Muscle layer of colon (tissue), 2 donors: ENCODE results near the gene GNG7.
"Not testable (repeated sequence)": the region's sequence is repeated elsewhere in the genome, so short reads cannot be mapped to it uniquely, and the experiment has no call there.

Experiments
- H3K27ac ChIP-seq: one replicate; pipeline ENCODE4 v1.7.0; 2013; ENCODE audit warnings: low read depth, mild to moderate bottlenecking, low read length, moderate library complexity
- H3K27me3 ChIP-seq, 2 donors: one replicate each; pipeline ENCODE4 v1.7.0; 2013; ENCODE audit warnings: low read length in 2 of 2, mild to moderate bottlenecking in 2 of 2; ENCODE audit not compliant: insufficient read depth in 2 of 2, control insufficient read depth in 1 of 2
- H3K36me3 ChIP-seq: one replicate; pipeline ENCODE4 v1.7.0; 2013; ENCODE audit warnings: mild to moderate bottlenecking, low read length; ENCODE audit not compliant: insufficient read depth
- H3K4me1 ChIP-seq: one replicate; pipeline ENCODE4 v1.7.0; 2013; ENCODE audit warnings: mild to moderate bottlenecking, low read length; ENCODE audit not compliant: insufficient read depth
- H3K4me3 ChIP-seq, 2 donors: one replicate each; pipeline ENCODE4 v1.7.0; 2013; ENCODE audit warnings: low read length in 2 of 2, low read depth in 1 of 2, mild to moderate bottlenecking in 1 of 2, moderate library complexity in 1 of 2
- H3K9ac ChIP-seq: one replicate; pipeline ENCODE4 v1.7.0; 2013; ENCODE audit warnings: low read length
- H3K9me3 ChIP-seq: one replicate; pipeline ENCODE4 v1.7.0; 2013; ENCODE audit warnings: mild to moderate bottlenecking, low read length
- donor health status: abdominal sarcoma.
- donor health status: Adenocarcinoma of cecum.

The GNG7 gene

DNA sequence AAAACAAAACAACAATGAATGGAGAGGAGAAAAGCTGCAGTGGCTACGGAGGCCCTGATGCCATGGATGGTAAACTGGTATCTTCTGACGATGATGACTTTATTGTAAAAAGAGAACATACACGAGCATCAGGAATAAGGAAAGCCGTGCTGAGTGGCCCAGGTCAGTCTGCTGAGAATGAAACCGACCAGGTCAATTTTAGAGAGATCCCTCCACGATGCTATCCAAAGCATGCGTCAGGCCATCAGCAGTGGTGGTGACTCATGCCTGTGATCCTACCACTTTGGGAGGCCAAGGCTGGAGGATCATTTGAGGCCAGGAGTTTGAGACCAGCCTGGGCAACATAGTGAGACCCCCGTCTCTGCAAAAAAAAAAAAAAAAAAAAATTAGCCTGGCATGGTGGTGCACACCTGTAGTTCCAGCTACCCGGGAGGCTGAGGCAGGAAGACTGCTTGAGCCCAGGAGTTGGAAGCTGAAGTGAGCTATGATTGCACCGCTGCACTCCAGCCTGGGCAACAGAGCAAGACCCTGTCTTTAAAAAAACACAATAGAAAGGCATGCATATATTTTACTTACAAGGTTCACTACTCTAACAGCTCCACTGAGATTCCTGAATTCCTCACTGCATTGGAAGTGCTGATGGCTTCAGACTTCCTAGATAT is 164.3 kb downstream of the GNG7 start:
- Histone ChIP-seq H3K9me3 (no peaks in the 10 kb centered on the region), H3K4me1 (peaks cover 32% of the 10 kb centered on the region), H3K27me3 (no peaks in the 10 kb centered on the region), H3K4me3 (no peak overlapping the region), H3K36me3 (no peaks in the 10 kb centered on the region), H3K27ac (no peak overlapping the region), H3K9ac (no peak overlapping the region)

GRCh38 chr19:2537584-2537983 is 164.9 kb downstream of the GNG7 start:
- H3K9ac ChIP-seq, H3K9me3 ChIP-seq, H3K27ac ChIP-seq, H3K27me3 ChIP-seq, H3K36me3 ChIP-seq, H3K4me3 ChIP-seq: not testable (repeated sequence)
- peaks cover 25% of the 10 kb centered on the region for H3K4me1 ChIP-seq

- Histone ChIP-seq H3K9ac (no peak overlapping the region), H3K4me3 (no peak overlapping the region), H3K27ac (no peak overlapping the region)
Observed at GRCh38 chr19:2536461-2536860, 166.0 kb downstream of the GNG7 start.

DNA sequence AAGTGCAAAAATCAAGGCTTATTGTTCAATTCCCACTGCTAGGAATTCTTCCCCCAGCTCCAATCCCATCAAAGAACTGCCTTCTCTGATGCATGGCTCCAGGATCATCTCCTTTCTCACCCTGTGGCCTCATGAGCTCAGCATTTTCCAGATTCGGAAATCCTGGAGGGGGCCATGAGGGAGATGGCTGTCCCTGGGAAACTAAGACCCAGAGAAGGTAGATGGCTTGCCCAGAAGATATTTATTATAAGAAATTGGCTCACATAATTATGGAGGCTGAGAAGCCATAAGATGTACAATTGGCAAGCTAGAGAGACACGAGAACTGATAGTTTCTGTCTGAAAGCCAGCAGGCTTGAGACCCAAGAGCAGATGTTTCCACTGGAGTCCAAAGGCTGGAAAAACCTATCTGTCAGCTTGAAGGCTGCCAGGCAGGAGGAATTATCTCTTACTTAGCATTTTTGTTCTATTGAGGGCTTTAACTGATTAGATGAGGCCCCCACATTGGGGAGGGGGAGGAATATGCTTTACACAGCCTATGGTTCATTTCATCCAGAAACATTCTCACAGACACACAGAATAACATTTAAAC is 168.0 kb downstream of the GNG7 start:
- no peak overlapping the region for H3K4me3 ChIP-seq
- no peak overlapping the region for H3K9ac ChIP-seq
- H3K4me1 ChIP-seq: no peaks in the 10 kb centered on the region
- H3K27ac ChIP-seq: no peak overlapping the region
- no peaks in the 10 kb centered on the region for H3K9me3 ChIP-seq
- H3K27me3 ChIP-seq: no peaks in the 10 kb centered on the region
- H3K36me3 ChIP-seq: no peaks in the 10 kb centered on the region

More at GRCh38 chr19:2536461-2536860, 166.0 kb downstream of the GNG7 start:
- H3K9me3 ChIP-seq: no peaks in the 10 kb centered on the region
- H3K27me3 ChIP-seq: no peaks in the 10 kb centered on the region
- no peaks in the 10 kb centered on the region for H3K36me3 ChIP-seq
- H3K4me1 ChIP-seq: peaks cover 15% of the 10 kb centered on the region

DNA sequence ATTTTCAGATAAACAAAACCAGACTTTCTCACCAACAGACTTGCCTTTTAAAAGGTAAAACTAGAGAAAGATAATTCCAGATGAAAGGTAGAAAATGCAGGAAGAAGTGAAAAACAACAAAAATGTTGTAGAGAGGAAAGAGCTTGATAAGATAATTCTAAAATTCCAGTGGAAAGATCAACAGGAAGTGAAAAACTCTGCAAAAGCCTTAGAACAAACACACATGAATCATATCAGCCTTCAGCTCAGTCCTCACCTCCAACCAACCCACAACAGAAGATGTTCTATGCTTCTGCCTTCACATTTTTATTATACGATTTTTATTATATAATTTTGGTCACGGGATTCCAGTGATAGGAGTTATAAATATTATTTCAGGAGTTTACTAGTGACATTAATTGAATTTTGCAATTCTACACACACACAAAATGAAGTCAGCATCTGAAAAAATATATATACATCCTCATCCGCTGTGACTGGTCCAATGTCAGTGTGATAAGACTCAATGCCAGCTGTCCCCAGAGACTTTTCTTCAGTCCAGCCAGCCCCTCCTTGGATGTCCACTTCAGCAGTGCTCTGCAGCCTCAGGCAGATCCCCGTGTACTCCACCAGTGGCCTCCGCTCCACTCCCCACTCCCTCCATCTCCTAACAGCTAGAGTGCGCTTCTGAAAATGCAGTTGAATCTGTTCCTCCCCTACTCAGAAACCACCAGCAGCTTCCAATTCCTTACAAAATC is 168.6 kb downstream of the GNG7 start:
- Histone ChIP-seq H3K4me3 (no peak overlapping the region), H3K27me3 (no peaks in the 10 kb centered on the region), H3K27ac (no peak overlapping the region), H3K9me3 (no peaks in the 10 kb centered on the region), H3K36me3 (no peaks in the 10 kb centered on the region), H3K9ac (no peak overlapping the region), H3K4me1 (no peaks in the 10 kb centered on the region)

DNA sequence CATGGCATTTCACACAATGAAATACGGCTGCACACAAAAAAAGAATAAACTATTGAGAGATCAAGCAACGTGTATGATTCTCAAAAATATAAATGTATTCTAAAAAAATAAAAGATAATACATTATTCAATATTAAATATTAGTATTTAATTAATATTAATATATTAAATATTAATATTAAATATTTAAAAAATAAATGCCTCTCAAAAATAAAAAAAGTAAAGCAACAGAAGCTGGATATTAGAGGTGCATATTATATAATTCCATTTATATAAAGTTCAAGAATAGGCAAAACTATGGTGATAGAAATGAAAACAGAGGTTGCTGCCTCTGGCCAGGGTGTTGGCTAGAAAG is 169.4 kb downstream of the GNG7 start:
- Histone ChIP-seq H3K36me3 (no peaks in the 10 kb centered on the region), H3K4me3 (no peak overlapping the region), H3K9ac (no peak overlapping the region), H3K4me1 (no peaks in the 10 kb centered on the region), H3K27ac (no peak overlapping the region), H3K9me3 (no peaks in the 10 kb centered on the region), H3K27me3 (no peaks in the 10 kb centered on the region)

GRCh38 chr19:2532252-2533071 is 170.0 kb downstream of the GNG7 start:
- Histone ChIP-seq H3K27ac (no peak overlapping the region), H3K4me3 (no peak overlapping the region)

GRCh38 chr19:2529942-2530341 is 172.6 kb downstream of the GNG7 start:
- not testable (repeated sequence) for H3K4me1 ChIP-seq, H3K36me3 ChIP-seq, H3K9me3 ChIP-seq, H3K27me3 ChIP-seq, H3K4me3 ChIP-seq, H3K27ac ChIP-seq, H3K9ac ChIP-seq

More at GRCh38 chr19:2532252-2533071, 170.0 kb downstream of the GNG7 start:
- Histone ChIP-seq H3K9ac (no peak overlapping the region), H3K27me3 (no peaks in the 10 kb centered on the region), H3K9me3 (no peaks in the 10 kb centered on the region), H3K4me1 (no peaks in the 10 kb centered on the region), H3K36me3 (no peaks in the 10 kb centered on the region)

DNA sequence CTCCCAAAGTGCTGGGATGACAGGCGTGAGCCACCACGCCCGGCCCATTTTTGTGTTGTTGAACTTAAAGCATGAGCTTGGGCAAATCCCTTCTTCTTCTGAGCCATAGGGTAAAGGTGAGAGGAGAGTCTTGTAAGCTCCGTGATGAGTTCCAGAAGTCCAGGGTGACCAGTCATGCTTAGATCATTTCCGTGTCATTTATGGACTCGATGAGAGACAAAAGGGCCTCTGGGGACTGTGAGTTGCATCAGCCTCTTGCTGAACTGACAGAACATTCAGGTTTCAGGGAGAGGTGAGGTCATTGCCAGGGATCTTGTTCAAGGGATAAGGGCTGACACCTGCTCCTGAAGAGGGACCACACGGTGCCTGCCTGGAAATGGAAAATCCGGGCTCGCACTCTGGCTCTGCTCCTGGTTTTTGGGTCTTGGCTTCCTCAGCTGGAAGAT is 173.0 kb downstream of the GNG7 start:
- Histone ChIP-seq H3K4me3 (no peak overlapping the region), H3K4me1 (no peaks in the 10 kb centered on the region), H3K9me3 (no peaks in the 10 kb centered on the region), H3K36me3 (no peaks in the 10 kb centered on the region), H3K9ac (no peak overlapping the region), H3K27ac (no peak overlapping the region), H3K27me3 (no peaks in the 10 kb centered on the region)

GRCh38 chr19:2528675-2529101 is 173.8 kb downstream of the GNG7 start:
- Histone ChIP-seq H3K4me3 (no peak overlapping the region), H3K36me3 (no peaks in the 10 kb centered on the region), H3K27ac (no peak overlapping the region), H3K27me3 (no peaks in the 10 kb centered on the region), H3K9me3 (no peaks in the 10 kb centered on the region), H3K4me1 (no peaks in the 10 kb centered on the region), H3K9ac (no peak overlapping the region)

- H3K27ac ChIP-seq: no peak overlapping the region
- no peaks in the 10 kb centered on the region for H3K4me1 ChIP-seq
- no peak overlapping the region for H3K4me3 ChIP-seq
- H3K9me3 ChIP-seq: no peaks in the 10 kb centered on the region
- no peaks in the 10 kb centered on the region for H3K27me3 ChIP-seq
- H3K36me3 ChIP-seq: no peaks in the 10 kb centered on the region
- H3K9ac ChIP-seq: no peak overlapping the region
Observed at GRCh38 chr19:2527686-2528085, 174.8 kb downstream of the GNG7 start.
